Tibial nerve (tissue), 4 donors: Measurements from ENCODE around the gene HES2.

ENCODE experiments used
- EP300 ChIP-seq, 2 donors: sonication (generic); formaldehyde crosslinking; IDR thresholded peaks; one replicate each; pipeline ENCODE4 v1.6.1; 2017; ENCODE audit warnings: antibody characterized with exemption in 2 of 2, mild to moderate bottlenecking in 1 of 2
- TF ChIP-seq, protein P1 (sequence below), 5 experiments: fragments of 200-600 bp in 3 of 5; fragments of 450-650 bp in 2 of 5; sonication (generic) in 3 of 5; IDR thresholded peaks; one replicate each; pipeline ENCODE4 v1.5.1; 2016 to 2019; ENCODE audit warnings: antibody characterized with exemption in 5 of 5, mild to moderate bottlenecking in 3 of 5, moderate library complexity in 2 of 5

DNA sequence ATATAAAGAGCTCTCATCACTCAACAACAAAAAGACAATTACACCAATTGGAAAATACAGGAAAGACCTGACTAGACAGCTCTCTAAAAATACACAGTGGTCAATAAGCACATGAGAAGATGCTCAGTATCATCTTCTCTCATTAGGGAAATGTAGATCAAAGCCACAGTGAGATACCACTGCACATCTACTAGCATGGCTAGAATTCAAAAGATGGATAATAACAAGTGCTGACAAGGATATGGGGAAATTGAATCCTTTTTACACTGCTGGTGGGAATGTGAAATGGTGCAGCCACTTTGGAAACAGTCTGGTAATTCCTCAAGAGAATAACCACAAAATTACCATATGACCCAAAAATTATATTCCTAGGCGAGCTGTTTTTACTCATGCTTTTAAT lies 35.6 kb downstream of the HES2 start:
- TF ChIP-seq, protein P1, sequence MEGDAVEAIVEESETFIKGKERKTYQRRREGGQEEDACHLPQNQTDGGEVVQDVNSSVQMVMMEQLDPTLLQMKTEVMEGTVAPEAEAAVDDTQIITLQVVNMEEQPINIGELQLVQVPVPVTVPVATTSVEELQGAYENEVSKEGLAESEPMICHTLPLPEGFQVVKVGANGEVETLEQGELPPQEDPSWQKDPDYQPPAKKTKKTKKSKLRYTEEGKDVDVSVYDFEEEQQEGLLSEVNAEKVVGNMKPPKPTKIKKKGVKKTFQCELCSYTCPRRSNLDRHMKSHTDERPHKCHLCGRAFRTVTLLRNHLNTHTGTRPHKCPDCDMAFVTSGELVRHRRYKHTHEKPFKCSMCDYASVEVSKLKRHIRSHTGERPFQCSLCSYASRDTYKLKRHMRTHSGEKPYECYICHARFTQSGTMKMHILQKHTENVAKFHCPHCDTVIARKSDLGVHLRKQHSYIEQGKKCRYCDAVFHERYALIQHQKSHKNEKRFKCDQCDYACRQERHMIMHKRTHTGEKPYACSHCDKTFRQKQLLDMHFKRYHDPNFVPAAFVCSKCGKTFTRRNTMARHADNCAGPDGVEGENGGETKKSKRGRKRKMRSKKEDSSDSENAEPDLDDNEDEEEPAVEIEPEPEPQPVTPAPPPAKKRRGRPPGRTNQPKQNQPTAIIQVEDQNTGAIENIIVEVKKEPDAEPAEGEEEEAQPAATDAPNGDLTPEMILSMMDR (IDR thresholded peaks at IDR 0.05), result no peak
- no peak for TF ChIP-seq EP300 (IDR thresholded peaks at IDR 0.05)
